ENCODE data around the gene DPP6. TPM values are rescaled to one million over a fixed set of nuclear protein-coding genes. Genes with fewer than 3 reads are reported as not detected.

DPP6 gene
- total RNA-seq, 8 experiments from 2014 or later: 0.07 to 21.1 (median 1.7) TPM

- no peak for ATAC-seq (replicated peaks in 6 of 8)
These were observed 657.8 kb downstream of the DPP6 start for GRCh38 chr7:154709840-154710520.

GRCh38 chr7:154720016-154720415 lies 667.8 kb downstream of the DPP6 start:
- ATAC-seq (replicated peaks in 6 of 8): no peak
- no peak overlapping the region for H3K27ac ChIP-seq
- 4 to 100% (median 80%) methylated on average over 1 to 3 of the region's 5 CpGs; no CpG with 5 or more reads in 5 of the 10 experiments for WGBS, 10 experiments
- in situ Hi-C loops (cut with MboI; ENCODE audit: low pct_unique_long_range_greater_than_20kb in 2 of 9, low sequenced_read_pairs in 9 of 9, unreplicated experiment in 9 of 9): no loop called here
- no peak overlapping the region for H3K4me3 ChIP-seq
- H3K4me1 ChIP-seq (replicated peaks in 1 of 2): no peaks in the 10 kb centered on the region

More at GRCh38 chr7:154709840-154710520, 657.8 kb downstream of the DPP6 start:
- H3K4me1 ChIP-seq (replicated peaks in 1 of 2): no peaks in the 10 kb centered on the region
- WGBS, 10 experiments: 0 to 79% (median 38%) methylated on average over 1 to 3 of the region's 6 CpGs; no CpG with 5 or more reads in 3 of the 10 experiments
- H3K4me3 ChIP-seq: no peak overlapping the region
- in situ Hi-C loops (cut with MboI; ENCODE audit: low pct_unique_long_range_greater_than_20kb in 2 of 9, low sequenced_read_pairs in 9 of 9, unreplicated experiment in 9 of 9): no loop called here
- H3K27ac ChIP-seq: no peak overlapping the region

- no peak for ATAC-seq (replicated peaks in 6 of 8)
- in situ Hi-C loops (cut with MboI; ENCODE audit: low pct_unique_long_range_greater_than_20kb in 2 of 9, low sequenced_read_pairs in 9 of 9, unreplicated experiment in 9 of 9): no loop called here
- Histone ChIP-seq H3K4me3 (no peak overlapping the region), H3K27ac (no peak overlapping the region), H3K4me1 (replicated peaks in 1 of 2) (no peaks in the 10 kb centered on the region)
- WGBS, 10 experiments: 0 to 100% (median 71%) methylated on average over 1 to 7 of the region's 7 CpGs; no CpG with 5 or more reads in 1 of the 10 experiments
These were observed 668.9 kb downstream of the DPP6 start for GRCh38 chr7:154721086-154721485.

- Histone ChIP-seq H3K27ac (no peak overlapping the region), H3K4me1 (replicated peaks in 1 of 2) (no peaks in the 10 kb centered on the region), H3K4me3 (no peak overlapping the region)
- ATAC-seq (replicated peaks in 6 of 8): no peak
- 0 to 86% (median 41%) methylated on average over 1 to 3 of the region's 4 CpGs; no CpG with 5 or more reads in 2 of the 10 experiments for WGBS, 10 experiments
- in situ Hi-C loops (cut with MboI; ENCODE audit: low pct_unique_long_range_greater_than_20kb in 2 of 9, low sequenced_read_pairs in 9 of 9, unreplicated experiment in 9 of 9): no loop called here
These were observed 674.2 kb downstream of the DPP6 start for GRCh38 chr7:154726368-154726767.

- in situ Hi-C loops (cut with MboI; ENCODE audit: low pct_unique_long_range_greater_than_20kb in 2 of 9, low sequenced_read_pairs in 9 of 9, unreplicated experiment in 9 of 9): no loop called here
- Histone ChIP-seq H3K4me1 (replicated peaks in 1 of 2) (no peaks in the 10 kb centered on the region), H3K27ac (no peak overlapping the region), H3K4me3 (no peak overlapping the region)
- 0 to 49% (median 32%) methylated on average over 1 to 3 of the region's 3 CpGs; no CpG with 5 or more reads in 4 of the 10 experiments for WGBS, 10 experiments
- peak in 3 of 8 experiments; percentile 29 to 73 (median 37) for ATAC-seq (replicated peaks in 6 of 8)
These were observed 676.9 kb downstream of the DPP6 start for GRCh38 chr7:154729056-154729455.

- H3K4me3 ChIP-seq: no peak overlapping the region
- 20 to 83% (median 82%) methylated on average over 1 to 2 of the region's 3 CpGs; no CpG with 5 or more reads in 6 of the 10 experiments for WGBS, 10 experiments
- H3K4me1 ChIP-seq (replicated peaks in 1 of 2): no peaks in the 10 kb centered on the region
- in situ Hi-C loops (cut with MboI; ENCODE audit: low pct_unique_long_range_greater_than_20kb in 2 of 9, low sequenced_read_pairs in 9 of 9, unreplicated experiment in 9 of 9): no loop called here
- ATAC-seq (replicated peaks in 6 of 8): no peak
- no peak overlapping the region for H3K27ac ChIP-seq
These were observed 683.6 kb downstream of the DPP6 start for GRCh38 chr7:154735766-154736165.

- Histone ChIP-seq H3K4me1 (replicated peaks in 1 of 2) (no peaks in the 10 kb centered on the region), H3K27ac (no peak overlapping the region), H3K4me3 (no peak overlapping the region)
- in situ Hi-C loops (cut with MboI; ENCODE audit: low pct_unique_long_range_greater_than_20kb in 2 of 9, low sequenced_read_pairs in 9 of 9, unreplicated experiment in 9 of 9): no loop called here
- ATAC-seq (replicated peaks in 6 of 8): no peak
- 0 to 98% (median 41%) methylated on average over 2 to 3 of the region's 3 CpGs; no CpG with 5 or more reads in 1 of the 10 experiments for WGBS, 10 experiments
These were observed 684.2 kb downstream of the DPP6 start for GRCh38 chr7:154736389-154736788.

- WGBS, 10 experiments: 20 to 100% (median 54%) methylated on average over 2 to 5 of the region's 5 CpGs; no CpG with 5 or more reads in 2 of the 10 experiments
- no peak for ATAC-seq (replicated peaks in 6 of 8)
- H3K27ac ChIP-seq: no peak overlapping the region
- in situ Hi-C loops (cut with MboI; ENCODE audit: low pct_unique_long_range_greater_than_20kb in 2 of 9, low sequenced_read_pairs in 9 of 9, unreplicated experiment in 9 of 9): no loop called here
- no peaks in the 10 kb centered on the region for H3K4me1 ChIP-seq (replicated peaks in 1 of 2)
- H3K4me3 ChIP-seq: no peak overlapping the region
These were observed 686.0 kb downstream of the DPP6 start for GRCh38 chr7:154738216-154738615.

GRCh38 chr7:154741131-154741530 lies 688.9 kb downstream of the DPP6 start:
- ATAC-seq (replicated peaks in 6 of 8): no peak
- Histone ChIP-seq H3K4me1 (replicated peaks in 1 of 2) (no peaks in the 10 kb centered on the region), H3K27ac (no peak overlapping the region), H3K4me3 (no peak overlapping the region)
- 0 to 92% (median 27%) methylated on average over 1 to 6 of the region's 6 CpGs; no CpG with 5 or more reads in 2 of the 10 experiments for WGBS, 10 experiments
- in situ Hi-C loops (cut with MboI; ENCODE audit: low pct_unique_long_range_greater_than_20kb in 2 of 9, low sequenced_read_pairs in 9 of 9, unreplicated experiment in 9 of 9): no loop called here

GRCh38 chr7:154743206-154743605 lies 691.0 kb downstream of the DPP6 start:
- ATAC-seq (replicated peaks in 6 of 8): no peak
- 28 to 68% (median 60%) methylated on average over 1 to 5 of the region's 5 CpGs; no CpG with 5 or more reads in 1 of the 10 experiments for WGBS, 10 experiments
- Histone ChIP-seq H3K4me1 (replicated peaks in 1 of 2) (no peaks in the 10 kb centered on the region), H3K4me3 (no peak overlapping the region), H3K27ac (no peak overlapping the region)
- in situ Hi-C loops (cut with MboI; ENCODE audit: low pct_unique_long_range_greater_than_20kb in 2 of 9, low sequenced_read_pairs in 9 of 9, unreplicated experiment in 9 of 9): no loop called here

- Histone ChIP-seq H3K4me3 (no peak overlapping the region), H3K27ac (no peak overlapping the region), H3K4me1 (replicated peaks in 1 of 2) (no peaks in the 10 kb centered on the region)
- ATAC-seq (replicated peaks in 6 of 8): peak in 4 of 8 experiments; percentile 31 to 78 (median 52)
- 0 to 80% (median 37%) methylated on average over 1 to 12 of the region's 15 CpGs; no CpG with 5 or more reads in 2 of the 10 experiments for WGBS, 10 experiments
- in situ Hi-C loops (cut with MboI; ENCODE audit: low pct_unique_long_range_greater_than_20kb in 2 of 9, low sequenced_read_pairs in 9 of 9, unreplicated experiment in 9 of 9): no loop called here
These were observed 692.2 kb downstream of the DPP6 start for GRCh38 chr7:154744256-154744860.

GRCh38 chr7:154744861-154745258 lies 692.7 kb downstream of the DPP6 start:
- ATAC-seq (replicated peaks in 6 of 8): no peak
- H3K27ac ChIP-seq: no peak overlapping the region
- in situ Hi-C loops (cut with MboI; ENCODE audit: low pct_unique_long_range_greater_than_20kb in 2 of 9, low sequenced_read_pairs in 9 of 9, unreplicated experiment in 9 of 9): no loop called here
- H3K4me3 ChIP-seq: no peak overlapping the region
- no peaks in the 10 kb centered on the region for H3K4me1 ChIP-seq (replicated peaks in 1 of 2)
- WGBS, 10 experiments: 52 to 96% (median 81%) methylated on average over 3 of the region's 3 CpGs; no CpG with 5 or more reads in 6 of the 10 experiments

- ATAC-seq (replicated peaks in 6 of 8): no peak
- in situ Hi-C loops (cut with MboI; ENCODE audit: low pct_unique_long_range_greater_than_20kb in 2 of 9, low sequenced_read_pairs in 9 of 9, unreplicated experiment in 9 of 9): no loop called here
- Histone ChIP-seq H3K4me3 (no peak overlapping the region), H3K4me1 (replicated peaks in 1 of 2) (no peaks in the 10 kb centered on the region), H3K27ac (no peak overlapping the region)
- 0 to 81% (median 27%) methylated on average over 1 to 5 of the region's 5 CpGs for WGBS, 10 experiments
These were observed 694.6 kb downstream of the DPP6 start for GRCh38 chr7:154746571-154747360.

All from motor neuron (in vitro differentiated cells).